Esophagus muscularis mucosa (tissue), 4 donors: Measurements from ENCODE around the gene ADGRB2.

Source experiments
- CTCF ChIP-seq, 3 experiments: fragments of 200-600 bp in 2 of 3; fragments of 450-650 bp in 1 of 3; sonication (generic) in 2 of 3; IDR thresholded peaks; one replicate each; pipeline ENCODE4 v1.5.1; 2017 to 2019; ENCODE audit warnings: antibody characterized with exemption in 3 of 3, mild to moderate bottlenecking in 2 of 3, moderate library complexity in 1 of 3
- EP300 ChIP-seq: sonication (generic); formaldehyde crosslinking; IDR thresholded peaks from one replicate; pipeline ENCODE4 v1.6.1; 2017; ENCODE audit warnings: antibody characterized with exemption
- POLR2A ChIP-seq: fragments of 450-650 bp; IDR thresholded peaks from one replicate; pipeline ENCODE4 v1.6.1; 2017; ENCODE audit warnings: antibody characterized with exemption, moderate library complexity, mild to moderate bottlenecking, low read depth
- POLR2AphosphoS5 ChIP-seq, 2 donors: sonication (generic); formaldehyde crosslinking; IDR thresholded peaks; one replicate each; pipeline ENCODE4 v1.6.1; 2017; ENCODE audit warnings: antibody characterized with exemption in 2 of 2

- TF ChIP-seq POLR2A (no peak), CTCF (IDR thresholded peaks at IDR 0.05) (no peak), EP300 (no peak), POLR2AphosphoS5 (IDR thresholded peaks at IDR 0.05) (no peak)
Measured at GRCh38 chr1:31776516-31776915, 12.4 kb upstream of the ADGRB2 start.
